Esophagus squamous epithelium (tissue), 4 donors: ENCODE measurements around the gene SALL4.
"Not testable (repeated sequence)": the region's sequence is repeated elsewhere in the genome, so short reads cannot be mapped to it uniquely, and the experiment has no call there.

Experiments used
- CTCF ChIP-seq, 6 experiments: fragments of 450-650 bp in 4 of 6; fragments of 200-600 bp in 2 of 6; sonication (generic) in 2 of 6; IDR thresholded peaks; one replicate each; pipeline ENCODE4 v1.5.1; 2016 to 2019; ENCODE audit warnings: antibody characterized with exemption in 6 of 6, mild to moderate bottlenecking in 4 of 6, moderate library complexity in 4 of 6
- POLR2A ChIP-seq, 4 donors: fragments of 450-650 bp; IDR thresholded peaks; one replicate each; pipeline ENCODE4 v1.6.1; 2017; ENCODE audit warnings: antibody characterized with exemption in 4 of 4, mild to moderate bottlenecking in 4 of 4, moderate library complexity in 3 of 4

- not testable (repeated sequence) for TF ChIP-seq CTCF, POLR2A (IDR thresholded peaks at IDR 0.05)
These were observed 62.0 kb downstream of the SALL4 start for GRCh38 chr20:51740308-51740707.
